ENCODE data around the gene USP17L10. TPM values are rescaled to one million over a fixed set of nuclear protein-coding genes. Genes with fewer than 3 reads are reported as not detected.

Gene USP17L10
- polyA plus RNA-seq, 3 donors, result not detected

Other genes starting within 250 kb of the USP17L10 start
- gene FAM90A26, start 40.2 kb upstream of the USP17L10 start, polyA plus RNA-seq, result not detected
- not detected for gene USP17L11, start 4.7 kb downstream of the USP17L10 start, polyA plus RNA-seq
- not detected for gene USP17L12, start 9.5 kb downstream of the USP17L10 start, polyA plus RNA-seq
- gene USP17L13, start 14.2 kb downstream of the USP17L10 start, polyA plus RNA-seq, result not detected
- gene USP17L15, start 23.7 kb downstream of the USP17L10 start, polyA plus RNA-seq, result not detected
- gene USP17L17, start 33.2 kb downstream of the USP17L10 start, polyA plus RNA-seq, result not detected
- gene USP17L18, start 38.0 kb downstream of the USP17L10 start, polyA plus RNA-seq, result not detected
- not detected for gene USP17L19, start 42.7 kb downstream of the USP17L10 start, polyA plus RNA-seq
- gene USP17L20, start 47.5 kb downstream of the USP17L10 start, polyA plus RNA-seq, result not detected
- gene USP17L21, start 52.2 kb downstream of the USP17L10 start, polyA plus RNA-seq, result not detected
- gene USP17L22, start 57.0 kb downstream of the USP17L10 start, polyA plus RNA-seq, result not detected
- not detected for gene USP17L24, start 114.5 kb downstream of the USP17L10 start, polyA plus RNA-seq
- not detected for gene USP17L25, start 119.3 kb downstream of the USP17L10 start, polyA plus RNA-seq
- not detected for gene USP17L26, start 124.0 kb downstream of the USP17L10 start, polyA plus RNA-seq
- gene USP17L5, start 128.7 kb downstream of the USP17L10 start, polyA plus RNA-seq, result not detected
- not detected for gene USP17L27, start 133.5 kb downstream of the USP17L10 start, polyA plus RNA-seq
- gene USP17L28, start 138.2 kb downstream of the USP17L10 start, polyA plus RNA-seq, result not detected
- gene USP17L29, start 143.0 kb downstream of the USP17L10 start, polyA plus RNA-seq, result not detected
- gene USP17L30, start 152.5 kb downstream of the USP17L10 start, polyA plus RNA-seq, result not detected
- gene DEFB131A, start 233.8 kb downstream of the USP17L10 start, polyA plus RNA-seq, result not detected